Karpas-422 (cell line): ENCODE data around the gene PLXNC1. TPM values are rescaled to one million over a fixed set of nuclear protein-coding genes. Genes with fewer than 3 reads are reported as not detected.

Experiments
- DNase-seq: peaks from one replicate; pipeline ENCODE4 v3.0.0-alpha.2; 2015
- H2AFZ ChIP-seq: fragments of 200-600 bp; sonication (generic); 2 replicates; pipeline ENCODE4 v1.6.1; 2014; ENCODE audit warnings: antibody characterized with exemption, low read length, mixed read lengths
- H3K27ac ChIP-seq: fragments of 200-600 bp; sonication (generic); 2 replicates; pipeline ENCODE4 v1.5.1; 2014; ENCODE audit warnings: mild to moderate bottlenecking, low read length, moderate library complexity
- H3K27me3 ChIP-seq: fragments of 200-600 bp; sonication (generic); 2 replicates; pipeline ENCODE4 v1.6.1; 2014; ENCODE audit warnings: low read length, mixed read lengths
- H3K36me3 ChIP-seq: fragments of 200-600 bp; sonication (generic); 2 replicates; pipeline ENCODE4 v1.6.1; 2014; ENCODE audit warnings: low read length, mixed read lengths; ENCODE audit not compliant: insufficient read depth
- H3K4me1 ChIP-seq: fragments of 200-600 bp; sonication (generic); 2 replicates; pipeline ENCODE4 v1.6.1; 2014; ENCODE audit warnings: mild to moderate bottlenecking, low read length, mixed read lengths
- H3K4me2 ChIP-seq: fragments of 200-600 bp; sonication (generic); 2 replicates; pipeline ENCODE4 v1.6.1; 2014; ENCODE audit warnings: low read length, low read depth, mild to moderate bottlenecking; ENCODE audit not compliant: poor library complexity, severe bottlenecking
- H3K4me3 ChIP-seq: fragments of 200-600 bp; sonication (generic); 2 replicates; pipeline ENCODE4 v1.5.1; 2014; ENCODE audit warnings: mild to moderate bottlenecking, antibody characterized with exemption, low read length, mixed read lengths
- H3K79me2 ChIP-seq: fragments of 200-600 bp; sonication (generic); 2 replicates; pipeline ENCODE4 v1.6.1; 2014; ENCODE audit warnings: mild to moderate bottlenecking, low read length, mixed read lengths
- H3K9ac ChIP-seq: fragments of 200-600 bp; sonication (generic); 2 replicates; pipeline ENCODE4 v1.6.0; 2014; ENCODE audit warnings: low read length
- H3K9me2 ChIP-seq: fragments of 200-600 bp; sonication (generic), shearing (Covaris generic); replicated peaks from 2 replicates; pipeline ENCODE4 v1.6.0; 2014; ENCODE audit warnings: mild to moderate bottlenecking, low read length, moderate library complexity; ENCODE audit not compliant: insufficient read depth
- H3K9me3 ChIP-seq: fragments of 300-700, 200-600 bp; sonication (generic); 2 replicates; pipeline ENCODE4 v1.6.1; 2014; ENCODE audit warnings: low read length, mixed read lengths
- H4K20me1 ChIP-seq: fragments of 200-600 bp; sonication (generic); 2 replicates; pipeline ENCODE4 v1.6.1; 2014; ENCODE audit warnings: mild to moderate bottlenecking, antibody characterized with exemption, low read length, low read depth; ENCODE audit not compliant: insufficient read depth
- total RNA-seq: library from RNA; depleted of rRNA; stranded (reverse); fragments of >200 nt; shearing (Covaris generic); gene quantifications from 2 replicates; pipeline ENCODE4 v1.2.3, GENCODE V29; 2014; ENCODE audit warnings: low replicate concordance

Gene PLXNC1
- total RNA-seq, 1 experiment from 2014 or later = 11.9 TPM

DNA sequence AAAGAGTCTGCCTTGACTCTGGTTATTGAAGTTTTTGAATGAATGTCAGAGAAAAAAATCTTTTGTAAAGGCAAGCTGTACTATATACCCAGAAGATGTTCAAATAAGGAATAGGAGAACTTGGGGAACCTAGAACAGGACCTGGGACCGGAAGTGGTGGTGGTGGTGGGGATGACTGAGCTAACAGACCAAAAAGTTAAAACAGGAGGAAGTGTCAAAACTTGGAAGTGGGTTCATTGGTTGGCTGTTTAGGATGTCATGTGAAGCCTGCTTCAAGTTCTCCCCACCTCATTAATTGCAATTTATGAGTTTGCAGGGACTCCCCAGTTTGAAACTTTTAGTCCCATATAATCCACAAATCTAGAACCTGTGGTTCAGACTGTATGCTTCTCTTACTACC, 26.2 kb downstream of the PLXNC1 start:
- no peak overlapping the region for H3K9ac ChIP-seq
- no peaks in the 10 kb centered on the region for H3K36me3 ChIP-seq
- H3K9me2 ChIP-seq = no peaks in the 10 kb centered on the region
- no peaks in the 10 kb centered on the region for H3K79me2 ChIP-seq
- no peaks in the 10 kb centered on the region for H4K20me1 ChIP-seq
- H3K4me1 ChIP-seq = peaks cover 36% of the 10 kb centered on the region
- H3K27me3 ChIP-seq = no peaks in the 10 kb centered on the region
- no peak overlapping the region for H3K4me3 ChIP-seq
- peak overlapping the region; percentile 42 for H3K4me2 ChIP-seq
- no peaks in the 10 kb centered on the region for H3K9me3 ChIP-seq
- H2AFZ ChIP-seq = no peak overlapping the region
- no peak overlapping the region for H3K27ac ChIP-seq
- peak; percentile 56 for DNase-seq

DNA sequence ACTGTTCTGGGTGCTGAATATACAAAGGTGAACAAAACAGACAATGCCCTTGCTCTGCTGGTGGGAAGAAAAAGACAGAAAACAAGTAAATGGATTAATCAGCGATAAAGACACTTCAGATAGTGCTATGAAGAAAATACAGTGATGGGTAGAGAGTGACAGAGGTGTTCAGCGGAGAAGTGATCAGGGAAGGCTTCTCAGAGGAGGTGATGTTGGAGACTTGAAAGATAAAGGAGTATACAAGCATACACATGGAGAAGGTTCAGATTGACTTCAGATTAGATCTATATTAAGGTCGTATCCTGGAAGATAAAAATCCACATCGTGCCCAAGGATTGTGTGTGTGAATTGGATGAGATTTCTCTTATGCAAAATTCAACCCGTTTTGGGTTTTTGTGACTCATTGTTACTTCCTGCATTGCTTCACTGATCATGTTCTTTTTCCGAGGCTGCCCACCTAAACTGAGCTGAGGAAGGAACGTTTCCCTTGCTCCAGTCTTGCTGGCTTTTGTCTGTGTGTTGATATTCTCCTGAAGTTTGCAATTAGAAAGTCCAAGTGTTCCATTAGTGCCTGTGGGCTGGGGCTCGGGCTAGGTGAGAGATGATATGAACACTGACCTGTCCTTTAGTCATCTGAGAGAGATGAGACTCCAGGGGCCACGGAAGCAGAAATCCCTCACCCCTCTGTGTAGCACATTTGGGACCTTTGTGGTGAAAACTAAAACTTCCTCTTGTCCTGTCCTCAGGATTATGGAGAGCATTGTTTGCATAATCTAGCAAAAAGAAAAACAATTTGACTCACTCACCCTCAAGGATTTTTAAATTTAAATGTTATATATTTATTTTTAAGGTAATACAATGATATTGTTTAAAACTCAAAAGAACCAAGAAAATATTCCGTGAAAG, 27.6 kb downstream of the PLXNC1 start:
- Histone ChIP-seq H3K27me3 (no peaks in the 10 kb centered on the region), H3K9me2 (no peaks in the 10 kb centered on the region), H3K27ac (no peak overlapping the region), H2AFZ (peak overlapping the region; percentile 9; the same call in 1 of the 2 replicates), H3K4me2 (peak overlapping the region; percentile 58), H3K4me3 (peak overlapping the region; percentile 16; the same call in 1 of the 2 replicates), H3K4me1 (peaks cover 36% of the 10 kb centered on the region), H3K9me3 (no peaks in the 10 kb centered on the region), H3K9ac (peak overlapping the region; percentile 40; the same call in 1 of the 2 replicates), H3K79me2 (no peaks in the 10 kb centered on the region), H3K36me3 (no peaks in the 10 kb centered on the region), H4K20me1 (no peaks in the 10 kb centered on the region)
- DNase-seq = peak; percentile 65

DNA sequence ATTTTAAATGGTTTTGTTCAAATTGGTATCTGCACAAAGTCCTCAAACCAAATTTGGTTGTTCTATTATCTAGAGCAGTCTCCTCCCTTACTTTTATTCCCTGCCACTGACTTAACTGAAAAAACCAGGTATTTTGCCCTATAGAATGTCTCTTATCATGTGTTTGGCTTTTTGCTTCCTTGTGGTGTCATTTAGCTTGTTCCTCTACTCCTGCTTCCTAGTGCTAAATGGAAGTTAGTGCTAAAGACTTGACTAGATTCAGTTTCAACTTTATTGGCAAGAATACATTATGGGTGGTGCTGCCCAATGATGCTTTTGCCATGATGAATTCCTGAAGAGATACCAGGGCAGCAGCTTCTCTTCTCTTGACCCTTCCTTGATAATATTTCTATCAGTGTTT, 29.7 kb downstream of the PLXNC1 start:
- H3K36me3 ChIP-seq = no peaks in the 10 kb centered on the region
- no peak overlapping the region for H3K4me2 ChIP-seq
- no peak overlapping the region for H3K4me3 ChIP-seq
- no peaks in the 10 kb centered on the region for H3K79me2 ChIP-seq
- H3K27ac ChIP-seq = no peak overlapping the region
- peaks cover 35% of the 10 kb centered on the region for H3K4me1 ChIP-seq
- no peak for DNase-seq
- no peak overlapping the region for H3K9ac ChIP-seq
- H4K20me1 ChIP-seq = no peaks in the 10 kb centered on the region
- no peaks in the 10 kb centered on the region for H3K9me2 ChIP-seq
- H3K27me3 ChIP-seq = no peaks in the 10 kb centered on the region
- no peaks in the 10 kb centered on the region for H3K9me3 ChIP-seq
- H2AFZ ChIP-seq = no peak overlapping the region

DNA sequence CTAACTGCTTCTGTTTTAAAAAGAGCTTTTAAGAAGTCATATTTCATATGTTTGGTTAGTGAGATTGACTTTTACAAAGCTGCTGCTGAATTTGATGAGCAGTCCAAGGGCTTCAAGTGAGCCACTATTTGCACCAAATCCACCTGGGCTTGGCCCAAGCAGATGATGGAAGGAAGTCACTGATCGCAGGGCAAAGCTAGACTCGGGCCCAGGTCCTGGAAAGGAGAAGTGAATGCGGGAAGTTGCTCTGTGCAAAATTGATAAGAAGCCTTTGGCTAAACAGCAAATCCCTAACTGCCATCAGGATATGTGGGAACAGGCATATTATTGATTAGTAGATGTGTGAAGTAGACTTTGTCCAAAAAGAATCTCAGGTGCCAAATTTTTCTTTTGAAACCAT, 30.5 kb downstream of the PLXNC1 start:
- no peak overlapping the region for H3K27ac ChIP-seq
- H3K36me3 ChIP-seq = no peaks in the 10 kb centered on the region
- H3K9me3 ChIP-seq = no peaks in the 10 kb centered on the region

DNA sequence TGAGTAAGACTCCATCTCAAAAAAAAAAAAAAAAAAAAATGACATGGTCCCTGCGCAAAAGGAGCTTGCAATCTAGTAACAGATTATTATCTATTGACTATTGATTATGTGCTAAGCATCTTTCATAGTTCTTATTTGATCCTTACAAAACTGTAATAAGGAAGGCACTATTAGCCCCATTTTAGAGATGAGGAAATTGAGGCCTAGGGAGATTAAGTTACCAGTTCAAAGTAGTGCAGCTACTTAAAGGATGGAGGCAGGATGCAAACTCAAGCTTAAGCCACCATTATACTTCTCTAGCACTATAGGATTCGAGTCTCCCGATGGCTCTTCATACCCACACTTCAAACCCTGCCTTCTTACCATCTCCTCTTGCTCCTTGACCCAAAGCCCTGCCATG, 31.3 kb downstream of the PLXNC1 start:
- Histone ChIP-seq H3K79me2 (no peaks in the 10 kb centered on the region), H3K9ac (no peak overlapping the region), H4K20me1 (no peaks in the 10 kb centered on the region), H3K4me3 (no peak overlapping the region), H3K9me3 (no peaks in the 10 kb centered on the region), H3K9me2 (no peaks in the 10 kb centered on the region), H2AFZ (no peak overlapping the region), H3K36me3 (no peaks in the 10 kb centered on the region), H3K27me3 (no peaks in the 10 kb centered on the region), H3K4me2 (no peak overlapping the region), H3K27ac (no peak overlapping the region), H3K4me1 (peaks cover 19% of the 10 kb centered on the region)
- DNase-seq = no peak

More for the DNA sequence above, 30.5 kb downstream of the PLXNC1 start:
- no peak overlapping the region for H3K9ac ChIP-seq
- H3K27me3 ChIP-seq = no peaks in the 10 kb centered on the region
- H3K9me2 ChIP-seq = no peaks in the 10 kb centered on the region
- H3K4me1 ChIP-seq = peaks cover 27% of the 10 kb centered on the region
- no peak overlapping the region for H3K4me2 ChIP-seq
- DNase-seq = no peak
- H3K79me2 ChIP-seq = no peaks in the 10 kb centered on the region
- H3K4me3 ChIP-seq = no peak overlapping the region
- no peaks in the 10 kb centered on the region for H4K20me1 ChIP-seq
- H2AFZ ChIP-seq = no peak overlapping the region

DNA sequence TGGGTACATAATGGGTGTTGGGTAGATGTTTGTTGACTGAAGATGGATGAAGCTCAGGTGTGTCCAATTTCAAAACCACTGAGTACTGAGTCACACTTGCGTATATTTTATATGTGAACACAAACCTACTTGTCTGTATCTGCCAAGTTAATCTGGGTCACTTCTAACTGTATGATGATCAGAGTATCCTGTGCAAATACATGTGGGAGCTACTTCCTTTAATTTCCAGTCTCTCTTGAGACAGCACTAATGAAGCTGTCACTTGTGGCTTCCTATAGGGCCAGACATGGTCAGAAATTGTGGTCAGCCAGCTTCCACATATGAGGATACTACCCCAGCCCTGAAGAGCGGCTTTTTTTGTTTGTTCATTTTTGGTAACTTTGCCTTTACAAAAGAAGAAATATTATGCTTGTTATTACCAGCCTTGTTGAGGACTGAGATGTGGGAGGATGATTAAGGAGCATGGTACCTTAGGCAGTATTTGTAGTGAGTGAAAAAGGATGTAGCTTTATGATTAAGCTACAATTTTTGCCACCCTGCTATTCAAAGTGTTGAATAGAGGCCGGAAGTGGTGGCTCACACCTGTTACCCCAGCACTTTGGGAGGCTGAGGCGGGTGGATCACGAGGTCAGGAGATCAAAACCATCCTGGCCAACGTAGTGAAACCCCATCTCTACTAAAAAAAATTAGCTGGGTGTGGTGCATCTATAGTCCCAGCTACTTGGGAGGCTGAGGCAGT, 32.4 kb downstream of the PLXNC1 start:
- no peaks in the 10 kb centered on the region for H3K9me3 ChIP-seq
- H2AFZ ChIP-seq = no peak overlapping the region
- no peaks in the 10 kb centered on the region for H3K36me3 ChIP-seq
- H3K9me2 ChIP-seq = no peaks in the 10 kb centered on the region
- no peak overlapping the region for H3K4me3 ChIP-seq
- H3K4me2 ChIP-seq = no peak overlapping the region
- H3K27ac ChIP-seq = no peak overlapping the region
- H3K4me1 ChIP-seq = peaks cover 9% of the 10 kb centered on the region
- H4K20me1 ChIP-seq = no peaks in the 10 kb centered on the region
- H3K27me3 ChIP-seq = no peaks in the 10 kb centered on the region
- DNase-seq = no peak
- H3K79me2 ChIP-seq = no peaks in the 10 kb centered on the region
- H3K9ac ChIP-seq = no peak overlapping the region

DNA sequence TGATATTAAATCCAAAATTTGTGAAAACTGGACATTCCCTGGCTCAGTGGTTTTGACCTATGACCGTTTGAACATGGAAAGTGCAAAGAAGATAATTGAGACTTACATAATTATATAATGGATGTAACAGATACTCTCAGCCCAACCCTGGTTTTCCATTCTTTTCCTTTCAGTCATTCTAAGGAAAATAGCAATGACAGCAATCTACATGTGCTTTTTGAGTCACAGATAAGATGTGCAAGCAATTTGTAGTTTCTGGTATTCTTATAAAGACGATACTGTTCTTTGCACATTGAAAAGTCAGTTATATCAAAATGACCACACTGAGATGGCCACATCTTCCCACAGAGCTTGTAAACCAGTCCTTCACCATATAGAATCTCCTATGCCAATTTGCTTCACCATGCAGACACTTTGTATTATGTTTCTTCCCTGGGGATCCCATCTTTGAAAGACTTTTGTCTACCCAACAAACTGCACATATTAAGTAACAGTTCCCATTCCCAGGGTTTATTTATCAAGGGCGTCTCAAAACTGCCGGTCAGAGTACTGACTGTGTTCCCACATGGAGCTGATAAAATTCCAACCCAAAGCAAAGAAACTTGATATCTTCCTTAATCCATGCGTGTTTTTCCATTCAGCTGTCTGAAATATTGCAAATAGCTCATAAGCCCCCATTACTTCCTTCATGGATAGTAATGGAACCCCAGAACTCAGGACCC, 34.8 kb downstream of the PLXNC1 start:
- Histone ChIP-seq H3K9me3 (no peaks in the 10 kb centered on the region), H2AFZ (no peak overlapping the region), H3K36me3 (no peaks in the 10 kb centered on the region), H4K20me1 (no peaks in the 10 kb centered on the region), H3K9ac (no peak overlapping the region), H3K9me2 (no peaks in the 10 kb centered on the region), H3K4me1 (no peaks in the 10 kb centered on the region), H3K27me3 (no peaks in the 10 kb centered on the region), H3K4me2 (no peak overlapping the region), H3K79me2 (no peaks in the 10 kb centered on the region), H3K27ac (no peak overlapping the region), H3K4me3 (no peak overlapping the region)
- DNase-seq = no peak
